ENCODE results near the gene ANKS1A.
"Not testable (repeated sequence)": the region's sequence is repeated elsewhere in the genome, so short reads cannot be mapped to it uniquely, and the experiment has no call there.

ANKS1A gene, protein sequence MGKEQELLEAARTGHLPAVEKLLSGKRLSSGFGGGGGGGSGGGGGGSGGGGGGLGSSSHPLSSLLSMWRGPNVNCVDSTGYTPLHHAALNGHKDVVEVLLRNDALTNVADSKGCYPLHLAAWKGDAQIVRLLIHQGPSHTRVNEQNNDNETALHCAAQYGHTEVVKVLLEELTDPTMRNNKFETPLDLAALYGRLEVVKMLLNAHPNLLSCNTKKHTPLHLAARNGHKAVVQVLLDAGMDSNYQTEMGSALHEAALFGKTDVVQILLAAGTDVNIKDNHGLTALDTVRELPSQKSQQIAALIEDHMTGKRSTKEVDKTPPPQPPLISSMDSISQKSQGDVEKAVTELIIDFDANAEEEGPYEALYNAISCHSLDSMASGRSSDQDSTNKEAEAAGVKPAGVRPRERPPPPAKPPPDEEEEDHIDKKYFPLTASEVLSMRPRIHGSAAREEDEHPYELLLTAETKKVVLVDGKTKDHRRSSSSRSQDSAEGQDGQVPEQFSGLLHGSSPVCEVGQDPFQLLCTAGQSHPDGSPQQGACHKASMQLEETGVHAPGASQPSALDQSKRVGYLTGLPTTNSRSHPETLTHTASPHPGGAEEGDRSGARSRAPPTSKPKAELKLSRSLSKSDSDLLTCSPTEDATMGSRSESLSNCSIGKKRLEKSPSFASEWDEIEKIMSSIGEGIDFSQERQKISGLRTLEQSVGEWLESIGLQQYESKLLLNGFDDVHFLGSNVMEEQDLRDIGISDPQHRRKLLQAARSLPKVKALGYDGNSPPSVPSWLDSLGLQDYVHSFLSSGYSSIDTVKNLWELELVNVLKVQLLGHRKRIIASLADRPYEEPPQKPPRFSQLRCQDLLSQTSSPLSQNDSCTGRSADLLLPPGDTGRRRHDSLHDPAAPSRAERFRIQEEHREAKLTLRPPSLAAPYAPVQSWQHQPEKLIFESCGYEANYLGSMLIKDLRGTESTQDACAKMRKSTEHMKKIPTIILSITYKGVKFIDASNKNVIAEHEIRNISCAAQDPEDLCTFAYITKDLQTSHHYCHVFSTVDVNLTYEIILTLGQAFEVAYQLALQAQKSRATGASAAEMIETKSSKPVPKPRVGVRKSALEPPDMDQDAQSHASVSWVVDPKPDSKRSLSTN

DNA sequence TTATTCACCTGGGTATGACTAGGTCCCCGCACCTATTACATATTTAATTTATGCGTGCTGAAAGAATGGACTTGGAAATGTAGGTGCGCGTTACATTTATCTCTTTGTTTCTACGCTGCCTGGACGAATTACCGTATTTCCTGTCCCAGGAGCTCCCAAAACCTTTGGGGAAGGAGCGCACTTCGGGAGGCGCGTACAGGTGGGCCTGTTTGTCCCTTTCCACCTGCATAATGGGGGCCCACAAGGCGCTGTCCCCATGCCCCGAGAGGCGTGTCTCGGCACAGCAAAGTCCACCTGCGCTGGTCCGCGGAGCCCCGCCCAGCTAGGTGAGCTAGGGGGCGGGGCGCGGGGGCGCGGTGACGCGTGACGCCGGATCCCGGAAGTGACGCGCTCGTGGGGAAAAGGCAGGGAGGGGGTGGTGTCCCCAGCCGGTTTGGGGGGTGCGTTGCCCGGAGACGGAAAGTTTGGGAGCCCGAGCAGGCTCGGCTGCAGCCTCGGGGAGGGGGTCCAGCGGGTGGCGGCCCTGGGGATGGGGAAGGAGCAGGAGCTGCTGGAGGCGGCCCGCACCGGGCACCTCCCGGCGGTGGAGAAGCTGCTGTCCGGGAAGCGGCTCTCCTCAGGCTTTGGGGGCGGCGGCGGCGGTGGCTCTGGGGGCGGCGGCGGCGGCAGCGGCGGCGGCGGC lies at the start of gene ANKS1A:
ANKS1A (plus strand) TSS at position 382 of the 682 bp plus-strand sequence; CDS start at position 530, 148 bp downstream.
- no peak for DNase-seq (ENCODE audit: low spot score)

- no peak for DNase-seq (ENCODE audit: low spot score)
Measured at GRCh38 chr6:34839666-34840352, 49.2 kb upstream of the ANKS1A start.

GRCh38 chr6:34849066-34849465 lies 40.0 kb upstream of the ANKS1A start:
- DNase-seq (ENCODE audit: low spot score) = not testable (repeated sequence)

DNA sequence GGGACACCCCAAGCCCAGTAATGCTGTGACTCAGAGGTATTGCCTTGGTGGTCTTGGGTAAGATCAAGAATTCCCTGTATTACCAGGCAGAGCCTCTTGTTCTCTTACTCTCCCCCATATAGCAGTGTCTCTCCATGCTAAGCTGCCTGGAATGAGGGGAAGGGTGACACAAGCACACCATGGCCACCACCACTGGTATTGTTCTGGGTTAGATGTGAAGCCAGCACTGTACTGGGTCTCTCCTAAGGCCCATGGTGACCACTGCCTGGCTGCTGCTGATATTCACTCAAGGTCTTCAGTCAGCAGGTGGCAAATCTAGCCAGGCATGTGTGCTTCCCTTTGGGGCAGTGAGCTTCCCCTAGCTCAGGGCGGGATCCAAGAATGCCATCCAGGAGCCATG lies 37.7 kb upstream of the ANKS1A start:
- no peak for DNase-seq (ENCODE audit: low spot score)

- DNase-seq (ENCODE audit: low spot score) = no peak
Measured at GRCh38 chr6:34852406-34853085, 36.5 kb upstream of the ANKS1A start.

GRCh38 chr6:34855463-34855862 lies 33.6 kb upstream of the ANKS1A start:
- DNase-seq (ENCODE audit: low spot score) = no peak

GRCh38 chr6:34858681-34859080 lies 30.4 kb upstream of the ANKS1A start:
- DNase-seq (ENCODE audit: low spot score) = no peak

DNA sequence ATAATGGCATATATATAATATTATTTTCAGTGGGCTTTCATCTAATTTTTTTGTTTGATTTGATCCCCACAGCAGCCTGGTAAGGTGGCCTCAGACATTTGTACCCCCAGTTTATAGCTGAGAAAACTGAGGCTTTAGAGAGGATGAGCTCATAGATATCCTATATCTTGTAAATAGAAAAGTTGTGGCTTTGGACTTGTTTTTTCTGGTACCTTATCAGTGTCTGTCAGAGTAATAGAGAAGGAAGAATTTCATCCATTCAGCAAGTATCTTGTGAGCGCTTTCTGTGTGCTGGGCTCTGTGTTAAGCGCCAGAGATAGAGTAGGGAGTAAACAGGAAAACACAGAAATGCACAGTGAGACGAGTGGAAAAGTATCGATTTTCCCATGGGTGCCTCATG lies 29.1 kb upstream of the ANKS1A start:
- DNase-seq (ENCODE audit: low spot score) = no peak

DNA sequence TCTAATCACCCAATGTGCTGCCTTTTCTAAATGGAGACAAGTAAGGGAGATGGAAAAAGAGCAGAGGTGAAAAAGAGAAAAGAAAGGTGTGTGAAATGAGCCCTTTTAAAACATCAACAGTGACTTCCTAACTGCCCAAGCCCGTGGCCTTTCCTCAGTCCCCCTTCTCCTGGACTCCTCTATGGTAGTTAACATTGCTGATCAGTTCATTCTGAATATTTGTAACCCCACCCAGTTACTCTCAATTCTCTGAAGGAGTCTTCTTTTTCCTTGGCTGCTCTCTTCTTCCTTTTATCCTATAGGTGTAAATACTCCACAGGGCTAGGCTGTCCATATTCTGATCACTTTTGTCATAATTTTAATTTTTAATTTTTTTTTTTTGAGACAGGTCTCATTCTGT lies 28.3 kb upstream of the ANKS1A start:
- DNase-seq (ENCODE audit: low spot score) = no peak

DNA sequence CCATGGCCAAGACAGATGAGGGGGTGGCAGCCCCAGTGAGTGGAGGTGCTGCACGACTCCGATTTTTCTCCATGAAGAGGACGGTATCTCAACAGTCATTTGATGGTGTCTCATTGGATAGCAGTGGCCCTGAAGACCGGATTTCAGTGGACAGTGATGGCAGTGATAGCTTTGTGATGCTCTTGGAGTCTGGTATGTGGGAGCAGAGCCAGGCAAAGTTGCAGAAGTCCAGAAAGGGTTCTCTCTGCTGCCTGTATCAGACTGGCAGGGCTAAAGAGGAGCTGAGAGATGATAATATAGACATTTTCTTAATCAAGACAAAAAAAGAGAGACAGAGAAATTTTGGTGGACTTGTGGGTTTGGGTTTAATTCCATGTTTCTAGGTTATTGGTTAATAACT lies 25.0 kb upstream of the ANKS1A start:
- no peak for DNase-seq (ENCODE audit: low spot score)

- no peak for DNase-seq (ENCODE audit: low spot score)
Measured at GRCh38 chr6:34865107-34865506, 23.9 kb upstream of the ANKS1A start.

GRCh38 chr6:34866509-34866908 lies 22.5 kb upstream of the ANKS1A start:
- no peak for DNase-seq (ENCODE audit: low spot score)

DNA sequence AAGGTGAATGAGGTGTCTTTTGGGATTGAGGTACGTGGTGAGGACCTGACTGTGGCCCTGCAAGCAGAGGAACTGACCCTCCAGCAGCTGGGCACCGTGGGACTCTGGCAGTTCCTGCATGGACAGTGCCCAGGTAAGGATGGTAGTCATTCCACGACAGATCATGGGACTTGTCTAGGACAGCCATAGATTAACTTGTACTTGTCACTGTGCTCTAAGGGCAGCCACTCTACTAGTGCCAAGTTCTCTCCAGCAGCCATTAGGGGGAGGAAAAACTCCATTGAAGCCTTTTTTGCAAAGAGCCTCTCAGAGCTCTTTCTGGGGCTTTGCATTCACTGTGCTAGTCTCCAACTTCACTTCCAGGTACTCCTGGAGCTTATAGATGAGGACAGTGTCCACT lies 21.6 kb upstream of the ANKS1A start:
- DNase-seq (ENCODE audit: low spot score) = no peak

GRCh38 chr6:34871853-34872252 lies 17.2 kb upstream of the ANKS1A start:
- no peak for DNase-seq (ENCODE audit: low spot score)

- DNase-seq (ENCODE audit: low spot score) = no peak
Measured at GRCh38 chr6:34872332-34872731, 16.7 kb upstream of the ANKS1A start.

- DNase-seq (ENCODE audit: low spot score) = no peak
Measured at GRCh38 chr6:34875292-34876213, 13.5 kb upstream of the ANKS1A start.

GRCh38 chr6:34876472-34876871 lies 12.6 kb upstream of the ANKS1A start:
- no peak for DNase-seq (ENCODE audit: low spot score)

DNA sequence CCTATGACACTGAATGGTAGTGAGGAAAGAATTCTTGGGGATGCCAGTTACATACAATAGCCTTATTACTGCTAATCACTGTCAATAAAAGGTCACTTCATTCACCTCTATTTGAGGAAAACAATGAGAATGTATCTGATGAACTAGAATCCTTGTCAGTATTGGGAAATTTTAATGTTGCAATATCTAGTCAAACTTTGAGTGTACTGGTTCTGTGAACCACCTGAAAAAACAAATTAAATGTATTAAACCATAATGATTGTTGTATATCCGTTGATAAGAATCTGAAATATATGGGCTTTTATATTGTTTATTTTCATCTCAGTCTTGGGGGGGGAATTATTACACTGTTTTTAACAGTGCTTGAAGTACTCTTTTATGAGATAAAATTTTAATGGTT lies 11.8 kb upstream of the ANKS1A start:
- DNase-seq (ENCODE audit: low spot score) = no peak

DNA sequence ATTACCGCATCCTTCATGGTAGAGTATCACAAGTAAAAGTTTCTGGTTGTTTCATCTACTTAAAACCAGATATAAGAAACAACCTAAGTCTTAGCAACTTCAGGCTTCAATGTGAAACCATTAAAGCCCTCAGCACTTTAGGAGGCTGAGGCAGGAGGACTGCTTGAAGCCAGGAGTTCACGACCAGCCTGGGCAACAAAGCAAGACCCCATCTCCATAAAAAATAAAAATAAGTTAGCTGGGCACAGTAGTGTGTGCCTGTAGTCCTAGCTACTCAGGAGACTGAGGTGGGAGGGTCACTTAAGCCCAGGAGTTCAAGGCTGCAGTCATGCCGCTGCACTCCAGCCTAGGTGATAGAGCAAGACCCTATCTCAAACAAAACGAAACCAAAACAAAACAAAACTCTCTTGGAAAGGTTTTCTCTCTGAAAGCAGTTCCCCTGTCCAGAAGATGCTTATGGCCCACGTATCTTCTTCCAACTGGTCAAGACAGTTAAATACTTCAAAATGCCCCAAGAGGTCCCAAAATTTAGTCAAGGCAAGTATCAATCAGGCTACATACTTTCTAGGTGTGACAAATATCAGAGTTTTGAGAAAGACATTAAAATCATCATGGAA lies 11.1 kb upstream of the ANKS1A start:
- no peak for DNase-seq (ENCODE audit: low spot score)
